H1 (cell line): Measurements from ENCODE around the gene SERPINH1. TPM values are rescaled to one million over a fixed set of nuclear protein-coding genes. Genes with fewer than 3 reads are reported as not detected.

Source experiments
- CTBP2 ChIP-seq: IDR thresholded peaks from 2 replicates; pipeline ENCODE4 v1.7.0; 2011; ENCODE audit warnings: borderline replicate concordance, mild to moderate bottlenecking, moderate library complexity, mixed read lengths, low read length; ENCODE audit not compliant: insufficient read depth, insufficient read length
- POLR2AphosphoS5 ChIP-seq: IDR thresholded peaks from 2 replicates; pipeline ENCODE4 v1.6.1; 2011; ENCODE audit warnings: low read depth, low read length
- POU5F1 ChIP-seq: IDR thresholded peaks from 2 replicates; pipeline ENCODE4 v1.6.1; 2011; ENCODE audit warnings: low read depth, mild to moderate bottlenecking, low read length, moderate library complexity
- RAD21 ChIP-seq, 2 experiments: IDR thresholded peaks in 1 of 2; conservative IDR thresholded peaks in 1 of 2; 2 replicates each; pipeline ENCODE4 v1.6.1; 2011; ENCODE audit warnings: low read depth in 2 of 2, low read length in 2 of 2, improper control_type of control experiment in 1 of 2, inconsistent platforms in 1 of 2, mild to moderate bottlenecking in 1 of 2, moderate library complexity in 1 of 2
- YY1 ChIP-seq: IDR thresholded peaks from 2 replicates; pipeline ENCODE4 v1.6.1; 2011; ENCODE audit warnings: low read depth, mild to moderate bottlenecking, low read length
- polyA plus RNA-seq, 7 experiments: library from polyadenylated mRNA; depleted of rRNA in 3 of 7; stranded (reverse) in 5 of 7; unstranded in 2 of 7; fragments of >200 nt in 5 of 7; fragments of 200-250 nt in 2 of 7; gene quantifications; 1 replicate in 5 of 7; 2 replicates in 1 of 7; 4 replicates in 1 of 7; pipeline versions ENCODE4 v1.2.1 to v1.2.3, GENCODE V29; 2011 to 2013; ENCODE audit warnings: missing spikeins in 2 of 7, mixed read lengths in 2 of 7
- total RNA-seq: library from RNA; stranded (reverse); fragmentation: NEBNext Ultra II Directional; extraction: Animal tissue kit (Norgen Biotek cat#: 25700); gene quantifications from 2 replicates; pipeline ENCODE4 v1.2.1, GENCODE V29; 2021
- TF ChIP-seq, protein P1 (sequence below): IDR thresholded peaks from 2 replicates; pipeline ENCODE4 v1.6.1; 2012; ENCODE audit warnings: low read length, inconsistent platforms
- TF ChIP-seq, protein P2 (sequence below): IDR thresholded peaks from 2 replicates; pipeline ENCODE4 v1.6.1; 2011; ENCODE audit warnings: low read depth, mild to moderate bottlenecking, low read length; ENCODE audit not compliant: insufficient read depth

Gene SERPINH1
- total and polyA plus RNA-seq, 2 of the 8 experiments (the other 6 are each of a cell fraction or from before 2014, with no cell fraction given) = 420 to 621 TPM

DNA sequence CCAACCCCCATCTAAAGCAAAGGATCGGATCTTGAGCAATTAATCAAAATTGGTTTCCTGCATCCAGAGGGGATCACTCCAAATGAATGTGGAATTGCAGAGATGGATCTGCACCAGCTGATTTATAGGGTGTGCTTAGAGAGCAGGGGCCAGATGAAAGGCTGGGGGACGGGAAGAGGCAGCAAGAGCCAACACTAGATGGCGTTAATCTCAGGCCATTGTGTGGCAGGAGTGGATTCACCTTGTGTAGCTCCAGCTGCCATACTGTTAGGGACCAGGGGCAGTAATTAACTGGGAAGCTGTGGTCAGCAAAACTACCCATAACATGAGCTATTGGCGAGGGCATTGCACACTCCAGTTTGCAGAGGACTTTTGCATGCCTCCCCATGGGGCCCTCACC, 35.6 kb downstream of the SERPINH1 start (continued):
- TF ChIP-seq, protein P1, sequence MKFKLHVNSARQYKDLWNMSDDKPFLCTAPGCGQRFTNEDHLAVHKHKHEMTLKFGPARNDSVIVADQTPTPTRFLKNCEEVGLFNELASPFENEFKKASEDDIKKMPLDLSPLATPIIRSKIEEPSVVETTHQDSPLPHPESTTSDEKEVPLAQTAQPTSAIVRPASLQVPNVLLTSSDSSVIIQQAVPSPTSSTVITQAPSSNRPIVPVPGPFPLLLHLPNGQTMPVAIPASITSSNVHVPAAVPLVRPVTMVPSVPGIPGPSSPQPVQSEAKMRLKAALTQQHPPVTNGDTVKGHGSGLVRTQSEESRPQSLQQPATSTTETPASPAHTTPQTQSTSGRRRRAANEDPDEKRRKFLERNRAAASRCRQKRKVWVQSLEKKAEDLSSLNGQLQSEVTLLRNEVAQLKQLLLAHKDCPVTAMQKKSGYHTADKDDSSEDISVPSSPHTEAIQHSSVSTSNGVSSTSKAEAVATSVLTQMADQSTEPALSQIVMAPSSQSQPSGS = no peak
- TF ChIP-seq, protein P2, sequence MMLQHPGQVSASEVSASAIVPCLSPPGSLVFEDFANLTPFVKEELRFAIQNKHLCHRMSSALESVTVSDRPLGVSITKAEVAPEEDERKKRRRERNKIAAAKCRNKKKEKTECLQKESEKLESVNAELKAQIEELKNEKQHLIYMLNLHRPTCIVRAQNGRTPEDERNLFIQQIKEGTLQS = no peak
- TF ChIP-seq YY1 = peak; percentile 67; the same call in 1 of the 2 replicates
- TF ChIP-seq CTBP2 = no peak
- TF ChIP-seq POLR2AphosphoS5 = no peak
- TF ChIP-seq RAD21 (IDR thresholded peaks at IDR 0.05 in 1 of 2, conservative IDR thresholded peaks at IDR 0.05 in 1 of 2; ENCODE audit: low read depth in 2 of 2, low read length in 2 of 2) = peak; percentile 68 to 74
- no peak for TF ChIP-seq POU5F1
